Neural cell (in vitro differentiated cells): ENCODE data around the gene NOSTRIN. TPM values are rescaled to one million over a fixed set of nuclear protein-coding genes. Genes with fewer than 3 reads are reported as not detected.
"Not testable (repeated sequence)": the region's sequence is repeated elsewhere in the genome, so short reads cannot be mapped to it uniquely, and the experiment has no call there.

Experiments
- H2AFZ ChIP-seq: fragments of 200-600, 300-800 bp; sonication (generic), shearing (Covaris generic); 2 replicates; pipeline ENCODE4 v1.6.0; 2014; ENCODE audit warnings: low read depth, mild to moderate bottlenecking, antibody characterized with exemption, low read length, moderate library complexity
- H3F3A ChIP-seq: fragments of 200-600 bp; shearing (Covaris generic); 2 replicates; pipeline ENCODE4 v1.6.1; 2016; ENCODE audit warnings: mild to moderate bottlenecking, moderate library complexity, mixed read lengths, antibody characterized with exemption, low read length; ENCODE audit not compliant: insufficient read depth, poor library complexity, severe bottlenecking
- H3K27ac ChIP-seq: fragments of 200-600, 300-800 bp; sonication (generic), shearing (Covaris generic); 2 replicates; pipeline ENCODE4 v1.5.1; 2014; ENCODE audit warnings: mild to moderate bottlenecking, low read length, moderate library complexity
- H3K27me3 ChIP-seq: fragments of 300-800, 200-600 bp; sonication (generic), shearing (Covaris generic); 2 replicates; pipeline ENCODE4 v1.6.0; 2014; ENCODE audit warnings: mild to moderate bottlenecking, low read depth, low read length, moderate library complexity; ENCODE audit not compliant: insufficient read depth
- H3K36me3 ChIP-seq: fragments of 300-800, 200-600 bp; sonication (generic), shearing (Covaris generic); 2 replicates; pipeline ENCODE4 v1.5.1; 2014; ENCODE audit warnings: mild to moderate bottlenecking, antibody characterized with exemption, low read length, moderate library complexity; ENCODE audit not compliant: insufficient read depth
- H3K4me2 ChIP-seq: fragments of 300-800, 200-600 bp; sonication (generic), shearing (Covaris generic); 2 replicates; pipeline ENCODE4 v1.6.0; 2014; ENCODE audit warnings: mild to moderate bottlenecking, low read length
- H3K4me3 ChIP-seq: fragments of 300-800, 200-600 bp; sonication (generic), shearing (Covaris generic); 2 replicates; pipeline ENCODE4 v1.5.1; 2014; ENCODE audit warnings: mild to moderate bottlenecking, low read length, moderate library complexity
- H3K79me2 ChIP-seq: fragments of 200-600 bp; shearing (Covaris generic); replicated peaks from 2 replicates; pipeline ENCODE4 v1.6.0; 2014; ENCODE audit warnings: mild to moderate bottlenecking, low read length, moderate library complexity; ENCODE audit not compliant: insufficient read depth
- H3K9ac ChIP-seq: fragments of 300-800, 200-600 bp; sonication (generic), shearing (Covaris generic); 2 replicates; pipeline ENCODE4 v1.6.1; 2016; ENCODE audit warnings: mild to moderate bottlenecking, low read length, mixed read lengths
- H3K9me2 ChIP-seq: fragments of 200-600 bp; shearing (Covaris generic); 2 replicates; pipeline ENCODE4 v1.6.1; 2016; ENCODE audit warnings: mild to moderate bottlenecking, low read length, mixed read lengths; ENCODE audit not compliant: insufficient read depth
- H3K9me3 ChIP-seq: fragments of 200-600, 300-800 bp; sonication (generic), shearing (Covaris generic); 2 replicates; pipeline ENCODE4 v1.6.1; 2016; ENCODE audit warnings: mild to moderate bottlenecking, mixed run types, low read length, moderate library complexity, mixed read lengths
- H4K20me1 ChIP-seq: fragments of 200-600 bp; shearing (Covaris generic); 2 replicates; pipeline ENCODE4 v1.6.1; 2016; ENCODE audit warnings: mild to moderate bottlenecking, mixed run types; ENCODE audit not compliant: insufficient read depth
- EP300 ChIP-seq: fragments of 450-650 bp; conservative IDR thresholded peaks from 2 replicates; pipeline ENCODE4 v1.6.1; 2014; ENCODE audit warnings: antibody characterized with exemption, mild to moderate bottlenecking, moderate library complexity; ENCODE audit not compliant: poor library complexity, severe bottlenecking
- EZH2 ChIP-seq: fragments of 200-600, 300-800 bp; shearing (Covaris generic), sonication (generic); IDR thresholded peaks from 2 replicates; pipeline ENCODE4 v1.6.1; 2014; ENCODE audit warnings: antibody characterized with exemption, low read length, borderline replicate concordance, mild to moderate bottlenecking; ENCODE audit not compliant: insufficient read depth, poor library complexity, severe bottlenecking
- MXI1 ChIP-seq: fragments of 450-650 bp; conservative IDR thresholded peaks from 2 replicates; pipeline ENCODE4 v1.6.1; 2014; ENCODE audit warnings: antibody characterized with exemption, mild to moderate bottlenecking; ENCODE audit not compliant: poor library complexity, severe bottlenecking
- POLR2AphosphoS5 ChIP-seq: IDR thresholded peaks from 2 replicates; pipeline ENCODE4 v1.6.1; 2012
- RAD21 ChIP-seq: fragments of 450-650 bp; conservative IDR thresholded peaks from 2 replicates; pipeline ENCODE4 v1.6.1; 2014; ENCODE audit warnings: antibody characterized with exemption, mild to moderate bottlenecking, moderate library complexity
- SMC3 ChIP-seq: fragments of 450-650 bp; conservative IDR thresholded peaks from 2 replicates; pipeline ENCODE4 v1.6.1; 2014; ENCODE audit warnings: antibody characterized with exemption, mild to moderate bottlenecking, moderate library complexity; ENCODE audit not compliant: poor library complexity
- TAF1 ChIP-seq: IDR thresholded peaks from 2 replicates; pipeline ENCODE4 v1.6.1; 2012; ENCODE audit warnings: low read depth
- polyA plus RNA-seq: library from polyadenylated mRNA; depleted of rRNA; stranded (reverse); fragments of >200 nt; gene quantifications from 2 replicates; pipeline ENCODE4 v1.2.3, GENCODE V29; 2014
- TF ChIP-seq, protein P1 (sequence below): fragments of 450-650 bp; IDR thresholded peaks from 2 replicates; pipeline ENCODE4 v1.5.1; 2014; ENCODE audit warnings: antibody characterized with exemption, mild to moderate bottlenecking, moderate library complexity; ENCODE audit not compliant: poor library complexity, severe bottlenecking
- TF ChIP-seq, protein P2 (sequence below): IDR thresholded peaks from 2 replicates; pipeline ENCODE4 v1.6.1; 2012; ENCODE audit warnings: borderline replicate concordance

Gene NOSTRIN
- polyA plus RNA-seq, 1 donor from 2014 or later: not detected

DNA sequence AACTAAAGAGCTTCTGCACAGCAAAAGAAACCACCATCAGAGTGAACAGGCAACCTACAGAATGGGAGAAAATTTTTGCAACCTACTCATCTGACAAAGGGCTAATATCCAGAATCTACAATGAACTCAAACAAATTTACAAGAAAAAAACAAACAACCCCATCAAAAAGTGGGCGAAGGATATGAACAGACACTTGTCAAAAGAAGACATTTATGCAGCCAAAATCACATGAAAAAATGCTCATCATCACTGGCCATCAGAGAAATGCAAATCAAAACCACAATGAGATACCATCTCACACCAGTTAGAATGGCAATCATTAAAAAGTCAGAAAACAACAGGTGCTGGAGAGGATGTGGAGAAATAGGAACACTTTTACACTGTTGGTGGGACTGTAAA lies 67.9 kb downstream of the NOSTRIN start:
- H3K36me3 ChIP-seq, H3K27ac ChIP-seq, H3K9me2 ChIP-seq, H3K4me2 ChIP-seq, H4K20me1 ChIP-seq, H3K4me3 ChIP-seq, H2AFZ ChIP-seq, H3K27me3 ChIP-seq, H3F3A ChIP-seq, H3K9ac ChIP-seq, H3K9me3 ChIP-seq, H3K79me2 ChIP-seq: not testable (repeated sequence)

- not testable (repeated sequence) for H3K27ac ChIP-seq, H3K79me2 ChIP-seq, H3K4me2 ChIP-seq
These were observed 68.4 kb downstream of the NOSTRIN start for GRCh38 chr2:168870824-168871223.

DNA sequence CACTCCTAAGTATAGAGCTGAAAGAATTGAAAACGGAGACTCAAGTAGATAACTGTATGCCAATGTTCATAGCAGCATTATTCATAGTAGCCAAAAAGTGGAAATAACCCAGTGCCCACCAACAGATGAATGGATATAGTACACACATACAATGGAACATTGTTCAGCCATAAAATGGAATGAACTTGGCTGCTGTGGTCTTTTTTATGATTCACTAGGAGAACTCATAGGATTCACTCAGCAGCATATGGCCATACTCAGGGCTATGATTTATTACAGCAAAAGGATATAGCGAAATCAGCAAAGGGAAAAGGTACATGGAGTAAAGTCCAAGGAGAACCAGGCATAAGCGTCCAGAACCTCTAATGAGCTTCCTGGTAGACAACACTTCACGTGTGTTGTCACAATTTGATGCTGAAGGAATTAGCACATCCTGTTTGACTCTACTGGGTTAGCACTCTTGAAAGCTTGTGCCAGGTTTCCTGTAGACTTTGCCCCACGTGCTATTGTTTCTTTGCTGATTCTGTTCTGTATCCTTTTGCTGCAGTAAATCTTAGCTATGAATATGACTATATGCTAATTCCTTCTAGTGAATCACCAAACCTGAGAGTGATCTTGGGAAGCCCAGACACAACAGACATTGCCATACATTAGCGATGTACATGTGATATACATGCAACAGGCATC lies 72.1 kb downstream of the NOSTRIN start:
- Histone ChIP-seq H3K4me2 (no peak overlapping the region), H3K9ac (no peak overlapping the region), H3K9me2 (no peaks in the 10 kb centered on the region), H3K9me3 (no peaks in the 10 kb centered on the region), H3K79me2 (no peaks in the 10 kb centered on the region), H3K4me3 (no peak overlapping the region), H3K27ac (no peak overlapping the region), H2AFZ (no peak overlapping the region), H3K36me3 (no peaks in the 10 kb centered on the region), H4K20me1 (no peaks in the 10 kb centered on the region), H3K27me3 (no peaks in the 10 kb centered on the region), H3F3A (no peaks in the 10 kb centered on the region)
- TF ChIP-seq RAD21 (no peak), EP300 (no peak), SMC3 (no peak), TAF1 (no peak), EZH2 (no peak), POLR2AphosphoS5 (no peak), MXI1 (no peak)
- TF ChIP-seq, protein P1, sequence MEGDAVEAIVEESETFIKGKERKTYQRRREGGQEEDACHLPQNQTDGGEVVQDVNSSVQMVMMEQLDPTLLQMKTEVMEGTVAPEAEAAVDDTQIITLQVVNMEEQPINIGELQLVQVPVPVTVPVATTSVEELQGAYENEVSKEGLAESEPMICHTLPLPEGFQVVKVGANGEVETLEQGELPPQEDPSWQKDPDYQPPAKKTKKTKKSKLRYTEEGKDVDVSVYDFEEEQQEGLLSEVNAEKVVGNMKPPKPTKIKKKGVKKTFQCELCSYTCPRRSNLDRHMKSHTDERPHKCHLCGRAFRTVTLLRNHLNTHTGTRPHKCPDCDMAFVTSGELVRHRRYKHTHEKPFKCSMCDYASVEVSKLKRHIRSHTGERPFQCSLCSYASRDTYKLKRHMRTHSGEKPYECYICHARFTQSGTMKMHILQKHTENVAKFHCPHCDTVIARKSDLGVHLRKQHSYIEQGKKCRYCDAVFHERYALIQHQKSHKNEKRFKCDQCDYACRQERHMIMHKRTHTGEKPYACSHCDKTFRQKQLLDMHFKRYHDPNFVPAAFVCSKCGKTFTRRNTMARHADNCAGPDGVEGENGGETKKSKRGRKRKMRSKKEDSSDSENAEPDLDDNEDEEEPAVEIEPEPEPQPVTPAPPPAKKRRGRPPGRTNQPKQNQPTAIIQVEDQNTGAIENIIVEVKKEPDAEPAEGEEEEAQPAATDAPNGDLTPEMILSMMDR: no peak
- TF ChIP-seq, protein P2, sequence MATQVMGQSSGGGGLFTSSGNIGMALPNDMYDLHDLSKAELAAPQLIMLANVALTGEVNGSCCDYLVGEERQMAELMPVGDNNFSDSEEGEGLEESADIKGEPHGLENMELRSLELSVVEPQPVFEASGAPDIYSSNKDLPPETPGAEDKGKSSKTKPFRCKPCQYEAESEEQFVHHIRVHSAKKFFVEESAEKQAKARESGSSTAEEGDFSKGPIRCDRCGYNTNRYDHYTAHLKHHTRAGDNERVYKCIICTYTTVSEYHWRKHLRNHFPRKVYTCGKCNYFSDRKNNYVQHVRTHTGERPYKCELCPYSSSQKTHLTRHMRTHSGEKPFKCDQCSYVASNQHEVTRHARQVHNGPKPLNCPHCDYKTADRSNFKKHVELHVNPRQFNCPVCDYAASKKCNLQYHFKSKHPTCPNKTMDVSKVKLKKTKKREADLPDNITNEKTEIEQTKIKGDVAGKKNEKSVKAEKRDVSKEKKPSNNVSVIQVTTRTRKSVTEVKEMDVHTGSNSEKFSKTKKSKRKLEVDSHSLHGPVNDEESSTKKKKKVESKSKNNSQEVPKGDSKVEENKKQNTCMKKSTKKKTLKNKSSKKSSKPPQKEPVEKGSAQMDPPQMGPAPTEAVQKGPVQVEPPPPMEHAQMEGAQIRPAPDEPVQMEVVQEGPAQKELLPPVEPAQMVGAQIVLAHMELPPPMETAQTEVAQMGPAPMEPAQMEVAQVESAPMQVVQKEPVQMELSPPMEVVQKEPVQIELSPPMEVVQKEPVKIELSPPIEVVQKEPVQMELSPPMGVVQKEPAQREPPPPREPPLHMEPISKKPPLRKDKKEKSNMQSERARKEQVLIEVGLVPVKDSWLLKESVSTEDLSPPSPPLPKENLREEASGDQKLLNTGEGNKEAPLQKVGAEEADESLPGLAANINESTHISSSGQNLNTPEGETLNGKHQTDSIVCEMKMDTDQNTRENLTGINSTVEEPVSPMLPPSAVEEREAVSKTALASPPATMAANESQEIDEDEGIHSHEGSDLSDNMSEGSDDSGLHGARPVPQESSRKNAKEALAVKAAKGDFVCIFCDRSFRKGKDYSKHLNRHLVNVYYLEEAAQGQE: no peak

More at GRCh38 chr2:168870824-168871223, 68.4 kb downstream of the NOSTRIN start:
- not testable (repeated sequence) for H3K36me3 ChIP-seq, H3K9me3 ChIP-seq, H3F3A ChIP-seq, H3K4me3 ChIP-seq, H3K9me2 ChIP-seq, H3K9ac ChIP-seq, H2AFZ ChIP-seq, H4K20me1 ChIP-seq, H3K27me3 ChIP-seq

DNA sequence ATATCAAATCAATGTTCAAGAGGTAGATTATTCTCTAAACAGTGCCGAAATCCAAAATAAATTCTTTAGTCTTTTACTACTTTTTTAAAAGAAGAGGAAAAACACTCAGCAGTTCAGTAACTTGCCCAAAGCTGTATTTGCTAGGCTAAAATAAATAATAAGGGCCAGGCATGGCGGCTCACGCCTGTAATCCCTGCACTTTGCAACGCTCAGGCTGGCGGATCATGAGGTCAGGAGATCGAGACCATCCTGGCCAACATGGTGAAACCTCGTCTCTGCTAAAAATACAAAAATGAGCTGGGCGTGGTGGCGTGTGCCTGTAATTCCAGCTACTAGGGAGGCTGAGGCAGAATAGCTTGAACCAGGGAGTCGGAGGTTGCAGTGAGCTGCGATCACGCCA lies 79.7 kb downstream of the NOSTRIN start:
- not testable (repeated sequence) for H4K20me1 ChIP-seq, H3F3A ChIP-seq

More for the DNA sequence above, 79.7 kb downstream of the NOSTRIN start:
- not testable (repeated sequence) for H3K4me3 ChIP-seq, H3K27ac ChIP-seq, H3K4me2 ChIP-seq, H3K9ac ChIP-seq, H3K9me2 ChIP-seq, H3K27me3 ChIP-seq, H3K79me2 ChIP-seq, H2AFZ ChIP-seq, H3K9me3 ChIP-seq, H3K36me3 ChIP-seq
